GM21529 (cell line): ENCODE results near the gene RAP1GDS1.
A peak's percentile ranks its signal among the peaks of the same experiment; 100 is the strongest.

Experiments used
- ATAC-seq: cut with Tn5 transposase; IDR thresholded peaks from one replicate; pipeline ENCODE4 v1.9.1; 2021; ENCODE audit not compliant: unreplicated experiment

Gene RAP1GDS1, protein sequence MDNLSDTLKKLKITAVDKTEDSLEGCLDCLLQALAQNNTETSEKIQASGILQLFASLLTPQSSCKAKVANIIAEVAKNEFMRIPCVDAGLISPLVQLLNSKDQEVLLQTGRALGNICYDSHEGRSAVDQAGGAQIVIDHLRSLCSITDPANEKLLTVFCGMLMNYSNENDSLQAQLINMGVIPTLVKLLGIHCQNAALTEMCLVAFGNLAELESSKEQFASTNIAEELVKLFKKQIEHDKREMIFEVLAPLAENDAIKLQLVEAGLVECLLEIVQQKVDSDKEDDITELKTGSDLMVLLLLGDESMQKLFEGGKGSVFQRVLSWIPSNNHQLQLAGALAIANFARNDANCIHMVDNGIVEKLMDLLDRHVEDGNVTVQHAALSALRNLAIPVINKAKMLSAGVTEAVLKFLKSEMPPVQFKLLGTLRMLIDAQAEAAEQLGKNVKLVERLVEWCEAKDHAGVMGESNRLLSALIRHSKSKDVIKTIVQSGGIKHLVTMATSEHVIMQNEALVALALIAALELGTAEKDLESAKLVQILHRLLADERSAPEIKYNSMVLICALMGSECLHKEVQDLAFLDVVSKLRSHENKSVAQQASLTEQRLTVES

DNA sequence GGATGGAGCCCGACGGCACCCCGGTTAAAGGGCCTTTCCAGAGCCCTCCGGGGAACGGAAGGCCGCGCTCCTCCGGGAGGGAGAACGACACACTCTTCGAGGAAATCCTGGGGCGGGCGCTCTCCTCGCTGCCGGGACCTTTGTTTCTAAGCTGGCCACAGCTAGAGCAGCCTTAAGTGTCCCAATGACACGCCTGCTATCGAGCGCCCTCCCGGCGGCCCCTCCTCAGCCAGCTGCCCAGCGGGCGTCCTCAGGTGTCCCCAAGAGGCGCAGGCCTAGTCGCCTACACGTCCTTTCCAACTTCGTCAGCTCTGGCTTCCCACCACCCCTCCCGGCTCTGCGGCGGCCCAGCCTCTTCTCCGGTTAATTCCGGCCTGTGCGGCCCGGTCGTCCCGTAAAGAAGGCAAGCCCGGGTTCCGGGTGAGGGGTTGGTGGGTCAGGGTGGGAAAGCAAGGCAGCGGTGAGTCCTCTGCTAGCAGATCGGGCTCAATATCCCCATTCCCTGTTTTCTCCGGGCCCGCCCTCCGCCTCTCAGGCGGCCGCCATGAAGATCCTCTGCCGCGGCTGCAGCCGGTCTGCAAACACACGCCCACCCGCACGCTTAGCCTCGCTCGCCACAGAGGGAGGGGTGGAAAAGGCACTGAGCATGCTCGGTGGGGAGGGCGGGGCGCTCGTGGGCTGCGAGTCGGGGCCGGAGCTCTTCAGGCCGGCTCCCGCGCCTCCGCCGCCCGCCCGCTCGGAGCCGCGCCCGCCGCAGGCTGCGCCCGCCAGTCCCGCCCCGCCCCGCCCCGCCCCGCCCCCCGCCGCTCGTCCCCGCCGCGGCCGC, at the start of gene RAP1GDS1:
Gene RAP1GDS1 (plus strand): TSS at position 806 of the 826 bp plus-strand sequence. CDS start 182 bp downstream, outside the sequence.
- peak; percentile 85 for ATAC-seq

DNA sequence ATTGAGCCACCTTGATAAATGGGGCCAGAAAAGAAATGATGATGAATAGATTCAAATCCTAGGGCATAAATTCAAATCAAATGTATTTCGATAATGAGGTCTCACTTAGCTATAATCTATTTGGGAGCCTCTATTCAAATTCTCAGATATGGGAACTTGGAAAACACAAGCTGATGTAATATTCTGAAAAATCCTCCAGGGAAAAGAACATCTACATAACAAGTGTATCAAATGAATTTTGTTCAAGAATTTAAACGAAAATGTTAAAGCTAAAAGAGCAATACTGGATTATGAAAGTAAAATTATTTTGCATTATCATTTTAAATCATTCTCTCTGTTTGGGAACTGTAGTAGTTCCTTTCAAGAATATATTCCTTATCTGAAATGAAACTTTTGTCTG, 38.9 kb upstream of the RAP1GDS1 start:
- ATAC-seq: no peak

DNA sequence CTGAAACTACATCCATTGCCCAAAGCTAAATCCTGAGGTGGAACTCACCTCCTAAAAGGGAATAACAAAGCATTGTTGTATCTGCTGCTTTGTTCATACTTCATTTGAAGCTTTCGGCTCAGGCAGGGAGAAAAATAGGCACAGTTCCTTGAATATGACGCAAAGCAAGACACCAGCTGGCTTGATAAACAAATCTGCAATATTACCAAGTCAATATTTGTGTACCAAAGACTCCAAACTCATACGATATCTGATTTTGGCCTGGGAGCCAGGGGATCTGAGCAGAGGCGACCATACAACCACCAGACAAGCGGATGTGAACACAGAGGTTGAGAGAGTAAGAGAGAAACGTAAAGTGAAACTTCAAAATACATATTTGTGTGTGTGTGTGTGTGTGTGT, 34.8 kb upstream of the RAP1GDS1 start:
- ATAC-seq: no peak

DNA sequence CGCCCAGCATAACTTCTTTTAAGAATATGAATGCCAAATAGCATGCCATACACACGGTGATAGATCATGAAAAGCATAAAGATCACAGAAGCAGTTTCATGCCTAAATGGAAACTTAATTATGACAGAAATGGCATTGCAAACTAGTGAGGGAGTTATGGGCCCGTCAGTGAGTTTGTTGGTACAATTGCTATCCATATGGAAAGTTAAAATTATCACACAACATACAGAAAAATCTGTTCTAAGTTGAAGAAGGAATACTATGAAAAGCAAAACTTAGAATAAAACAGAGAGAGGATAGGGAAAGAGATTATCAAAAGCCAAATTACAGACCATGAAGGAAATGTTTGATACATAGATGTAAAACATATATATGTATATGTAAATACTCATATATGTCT, 30.2 kb upstream of the RAP1GDS1 start:
- ATAC-seq: no peak

DNA sequence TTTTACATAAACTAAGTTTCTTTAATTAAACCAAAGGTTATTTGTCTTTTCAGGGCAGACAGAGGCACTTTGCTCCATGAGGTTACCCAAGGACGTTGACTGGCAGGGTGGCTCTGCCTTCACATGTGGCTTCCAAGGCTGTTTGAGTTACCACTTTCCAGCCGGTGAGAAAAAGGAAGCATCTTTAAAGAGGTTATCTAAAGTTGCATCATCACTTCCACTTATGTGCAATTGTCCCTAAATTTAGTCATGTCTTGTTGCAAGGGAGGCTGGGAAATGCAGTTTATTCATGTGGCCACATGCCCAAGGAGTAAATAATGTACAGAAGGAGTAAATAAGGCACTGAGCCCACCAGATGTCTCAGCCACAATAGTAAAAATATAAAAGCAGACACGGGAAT, 29.0 kb upstream of the RAP1GDS1 start:
- no peak for ATAC-seq

DNA sequence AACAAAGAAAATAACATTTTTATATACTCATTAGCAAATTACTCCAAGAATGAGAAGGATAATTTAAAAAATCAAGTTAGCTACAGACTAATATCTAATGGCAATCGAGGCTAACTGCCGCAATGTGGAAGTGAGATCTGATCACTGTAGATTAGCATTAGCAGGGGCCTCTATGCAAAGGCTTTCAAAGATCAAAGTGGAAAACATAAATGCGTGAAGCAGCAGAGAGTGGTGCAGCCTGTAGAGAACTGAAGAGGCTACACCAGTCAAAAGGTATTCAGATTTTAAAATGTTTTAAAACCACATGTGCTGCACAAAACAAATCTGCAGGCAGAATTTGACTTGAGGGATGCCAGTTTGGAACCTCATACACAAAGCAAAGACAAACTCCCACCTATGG, 24.0 kb upstream of the RAP1GDS1 start:
- ATAC-seq: no peak

DNA sequence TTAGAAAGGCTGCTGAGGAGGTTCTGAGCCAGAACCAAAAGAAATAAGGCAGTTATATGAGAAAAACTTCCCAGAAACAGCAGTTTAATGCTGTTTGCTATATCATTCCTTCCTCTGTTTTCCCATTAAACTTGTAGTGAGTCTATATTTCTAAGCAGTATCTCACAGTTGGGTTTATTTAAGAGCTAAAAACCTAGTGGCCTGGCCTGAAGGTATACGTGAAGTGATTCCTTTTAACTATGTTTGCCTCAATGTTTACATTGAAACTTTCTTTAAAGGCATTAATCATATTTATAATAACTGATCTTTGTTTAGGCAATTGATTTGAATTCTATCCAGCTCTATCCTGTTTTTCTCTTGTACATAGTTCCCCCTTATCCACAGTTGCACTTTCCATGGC, 19.1 kb upstream of the RAP1GDS1 start:
- no peak for ATAC-seq

DNA sequence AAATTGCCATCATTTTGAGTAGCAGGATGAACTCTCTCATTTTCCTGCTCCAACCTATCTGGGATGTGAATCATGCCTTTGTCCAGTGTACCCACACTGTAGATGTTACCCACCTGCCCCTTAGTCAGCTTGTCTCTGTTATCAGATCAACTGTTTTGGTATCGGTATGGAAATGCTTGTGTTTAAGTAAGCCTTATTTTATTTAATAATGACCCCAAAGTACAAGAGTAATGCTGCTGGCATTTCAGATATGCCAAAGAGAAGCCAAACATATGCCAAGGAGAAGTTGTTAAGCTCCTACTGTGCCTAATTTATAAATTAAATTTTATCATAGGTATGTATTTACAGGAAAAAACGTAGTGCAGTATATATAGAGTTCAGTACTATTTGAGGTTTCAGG, 18.6 kb upstream of the RAP1GDS1 start:
- ATAC-seq: no peak

DNA sequence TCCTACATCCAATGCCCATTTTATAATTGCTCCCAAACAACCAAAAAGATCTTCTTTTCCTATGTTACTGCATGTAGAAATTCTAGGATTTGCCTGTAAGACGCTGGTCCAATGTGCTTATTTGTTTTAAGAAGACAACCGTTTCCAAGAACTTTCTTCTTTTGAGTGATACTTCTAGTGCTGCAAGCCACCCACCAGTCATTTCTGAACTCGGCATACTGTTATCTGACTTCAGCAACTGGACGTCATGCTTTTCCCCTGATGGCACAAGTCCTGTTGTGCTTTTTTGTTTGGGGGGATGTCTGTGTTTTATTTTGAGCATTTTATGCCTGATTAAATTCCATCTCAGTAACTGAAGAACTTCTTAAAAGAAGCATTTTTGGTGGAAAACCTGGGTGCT, 16.0 kb upstream of the RAP1GDS1 start:
- no peak for ATAC-seq

DNA sequence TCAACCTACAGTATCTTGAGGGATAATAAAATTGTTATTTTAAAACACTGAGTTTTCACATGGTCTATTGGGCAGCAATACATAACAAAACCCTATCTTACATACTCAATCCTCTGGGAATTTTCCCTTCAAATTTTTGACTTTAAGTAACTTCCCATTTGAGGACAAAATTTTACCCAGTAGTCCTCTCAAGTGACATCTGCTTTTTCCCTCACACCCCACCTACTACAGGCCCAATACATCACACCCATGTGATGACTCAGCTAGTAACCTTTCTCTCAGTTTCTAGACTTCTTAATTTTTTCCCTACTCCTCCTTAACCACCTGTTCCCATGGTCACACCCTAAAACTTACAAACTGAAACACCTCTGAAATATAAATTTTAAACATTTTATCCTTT, 12.2 kb upstream of the RAP1GDS1 start:
- ATAC-seq: peak; percentile 78

DNA sequence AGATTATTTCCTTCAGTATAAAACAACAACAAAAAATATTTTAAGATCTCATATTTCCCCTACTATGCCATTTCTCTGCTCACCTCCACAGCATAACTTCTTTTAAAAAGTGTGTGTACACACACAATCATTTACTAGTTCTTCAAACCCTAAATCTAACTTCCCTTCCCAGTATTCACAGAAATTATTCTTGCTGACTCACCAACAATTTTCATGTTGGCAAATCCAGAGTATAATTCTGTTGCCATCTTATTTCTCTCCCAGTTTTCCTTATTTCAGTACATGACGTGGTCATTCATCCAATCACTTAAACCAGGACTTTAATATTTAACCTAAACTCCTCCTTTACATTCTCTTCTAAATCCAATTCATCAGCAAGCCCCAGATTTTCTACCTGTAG, 11.4 kb upstream of the RAP1GDS1 start:
- ATAC-seq: no peak

DNA sequence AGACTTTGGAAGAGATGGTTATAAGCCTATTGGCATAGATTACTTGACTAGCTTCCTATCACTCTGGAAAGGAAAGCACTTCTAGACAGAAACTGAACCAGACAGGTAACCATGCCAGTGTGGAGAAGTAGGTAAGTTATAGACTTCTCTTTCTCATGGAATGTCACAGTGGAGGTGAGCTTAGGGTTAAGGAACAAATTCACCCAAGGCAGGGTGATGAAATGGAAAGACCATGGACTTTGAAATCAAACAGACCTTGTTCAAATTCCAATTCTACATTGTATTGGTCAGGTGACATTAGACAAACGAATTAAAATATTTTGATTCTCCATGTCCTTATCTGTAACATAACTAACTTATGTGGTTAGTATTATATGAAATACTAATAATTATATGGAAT, 7.7 kb upstream of the RAP1GDS1 start:
- ATAC-seq: no peak

DNA sequence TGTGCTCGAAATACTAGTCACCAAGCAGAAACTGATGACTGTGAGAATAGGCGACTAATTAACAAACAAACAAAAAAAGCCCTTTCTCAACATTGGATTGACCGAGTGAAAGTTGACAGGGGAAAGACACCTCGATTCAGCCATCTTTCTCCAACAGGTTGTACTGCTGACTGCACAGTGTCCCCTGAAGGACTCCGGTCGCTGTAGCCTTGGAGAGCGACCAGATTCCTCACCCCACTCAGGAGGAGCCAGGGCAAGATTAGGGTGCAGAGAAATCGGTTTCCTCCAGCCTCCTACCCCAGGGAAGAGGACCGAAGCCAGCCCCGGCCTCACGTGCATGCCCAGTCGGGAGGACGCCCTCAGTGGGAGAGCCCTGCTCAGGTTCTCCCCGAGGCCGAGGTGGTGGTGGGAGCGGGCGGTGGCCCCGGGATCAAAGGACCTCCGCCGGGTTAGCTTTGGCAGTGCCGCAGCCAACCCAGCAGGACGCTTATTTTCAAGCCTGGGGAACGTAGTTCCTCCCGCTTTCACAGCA, 1.1 kb upstream of the RAP1GDS1 start:
- ATAC-seq: peak; percentile 21

DNA sequence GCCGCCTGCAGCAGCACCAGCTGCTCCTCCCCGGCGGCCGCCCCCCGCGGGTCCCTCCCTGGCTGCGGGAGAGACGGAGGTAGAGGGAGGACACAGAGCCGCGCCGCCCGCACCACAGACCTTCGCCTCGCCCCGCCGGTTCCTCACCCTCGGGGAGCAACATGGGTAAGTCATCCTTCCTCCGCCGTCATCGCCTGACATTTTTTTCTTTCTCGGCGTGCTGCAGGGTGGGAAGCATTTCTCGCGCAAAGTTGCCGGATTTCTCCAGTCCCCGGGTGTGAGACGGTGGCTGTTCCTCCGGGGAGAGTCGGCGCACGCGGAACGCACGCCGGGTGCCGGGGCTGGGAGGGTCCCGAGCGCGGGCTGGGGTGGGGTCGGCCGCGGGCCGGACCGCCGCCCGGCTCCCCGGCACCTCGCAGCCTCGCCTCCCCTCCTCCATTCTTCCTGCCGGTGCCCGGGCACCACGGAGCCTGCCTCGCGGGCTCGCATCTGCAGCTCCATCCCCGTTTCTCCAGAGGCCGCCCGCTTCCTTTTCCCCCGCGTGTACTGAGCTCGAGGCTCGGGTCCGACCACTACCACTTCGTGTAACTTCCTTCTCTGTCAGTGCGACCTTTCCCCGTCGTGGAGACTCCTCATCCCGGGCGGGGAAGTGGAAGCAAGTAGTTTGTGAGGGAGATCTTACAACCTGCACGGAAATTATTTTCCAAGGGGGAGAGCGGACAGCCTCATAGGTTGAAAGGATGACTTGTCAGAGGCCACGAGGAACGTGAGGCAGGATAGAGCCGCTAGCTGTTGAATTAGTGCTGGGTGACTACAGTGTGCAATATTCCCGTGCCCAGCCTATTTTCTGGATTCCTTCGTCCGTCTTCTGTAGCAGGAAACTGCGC, 464 bp downstream of the RAP1GDS1 start:
- ATAC-seq: peak; percentile 15

DNA sequence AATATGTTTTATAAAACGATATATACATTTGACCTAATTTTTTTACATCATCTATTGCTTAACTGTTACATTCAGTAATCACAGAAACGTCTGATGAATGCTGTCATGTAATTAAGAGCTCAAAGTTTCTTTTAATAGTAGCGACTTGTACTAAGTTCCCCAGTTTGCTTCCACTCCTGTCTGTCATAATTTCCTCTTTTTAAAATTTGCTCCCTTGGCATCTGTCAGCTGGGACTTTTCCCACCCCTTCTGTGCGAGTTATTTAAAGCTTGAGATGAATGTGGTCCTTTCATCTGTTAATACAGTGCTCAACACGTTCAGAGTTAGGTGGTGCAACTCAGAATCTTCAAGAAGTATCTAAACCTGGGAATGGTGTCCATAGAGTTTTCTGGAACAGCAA, 1.2 kb downstream of the RAP1GDS1 start:
- ATAC-seq: no peak

DNA sequence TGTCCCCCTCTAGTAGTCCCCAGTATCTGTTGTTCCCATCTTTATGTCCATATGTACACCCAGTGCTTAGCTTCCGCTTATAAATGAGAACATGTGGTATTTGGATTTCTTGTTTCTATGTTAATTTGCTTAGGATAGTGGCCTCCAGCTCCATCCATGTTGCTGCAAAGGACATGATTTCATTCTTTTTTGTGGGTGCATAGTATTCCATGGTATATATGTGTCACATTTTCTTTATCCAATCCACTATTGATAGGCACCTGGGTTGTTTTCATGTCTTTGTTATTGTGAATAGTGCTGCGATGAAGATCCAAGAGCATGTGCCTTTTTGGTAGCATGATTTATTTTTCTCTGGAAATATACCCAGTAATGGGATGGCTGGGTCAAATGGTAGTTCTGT, 6.3 kb downstream of the RAP1GDS1 start:
- ATAC-seq: no peak

DNA sequence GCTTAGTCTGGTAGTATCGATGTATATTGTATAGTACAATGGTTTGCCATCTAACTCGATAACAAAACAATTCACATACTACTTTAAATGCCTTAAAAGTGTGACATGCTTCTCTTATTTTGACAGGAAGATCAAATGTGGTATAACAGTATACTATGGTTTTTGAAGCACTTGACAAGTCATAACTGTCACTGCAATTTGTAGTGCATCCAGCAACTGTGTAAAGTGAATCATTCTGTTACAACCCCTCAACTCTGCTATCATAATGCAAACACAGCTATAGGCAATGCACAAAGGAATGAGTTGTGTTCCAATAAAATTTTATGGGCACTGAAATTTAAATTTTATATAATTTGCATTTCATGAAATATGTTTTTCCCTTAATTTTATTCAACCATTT, 14.0 kb downstream of the RAP1GDS1 start:
- ATAC-seq: no peak

DNA sequence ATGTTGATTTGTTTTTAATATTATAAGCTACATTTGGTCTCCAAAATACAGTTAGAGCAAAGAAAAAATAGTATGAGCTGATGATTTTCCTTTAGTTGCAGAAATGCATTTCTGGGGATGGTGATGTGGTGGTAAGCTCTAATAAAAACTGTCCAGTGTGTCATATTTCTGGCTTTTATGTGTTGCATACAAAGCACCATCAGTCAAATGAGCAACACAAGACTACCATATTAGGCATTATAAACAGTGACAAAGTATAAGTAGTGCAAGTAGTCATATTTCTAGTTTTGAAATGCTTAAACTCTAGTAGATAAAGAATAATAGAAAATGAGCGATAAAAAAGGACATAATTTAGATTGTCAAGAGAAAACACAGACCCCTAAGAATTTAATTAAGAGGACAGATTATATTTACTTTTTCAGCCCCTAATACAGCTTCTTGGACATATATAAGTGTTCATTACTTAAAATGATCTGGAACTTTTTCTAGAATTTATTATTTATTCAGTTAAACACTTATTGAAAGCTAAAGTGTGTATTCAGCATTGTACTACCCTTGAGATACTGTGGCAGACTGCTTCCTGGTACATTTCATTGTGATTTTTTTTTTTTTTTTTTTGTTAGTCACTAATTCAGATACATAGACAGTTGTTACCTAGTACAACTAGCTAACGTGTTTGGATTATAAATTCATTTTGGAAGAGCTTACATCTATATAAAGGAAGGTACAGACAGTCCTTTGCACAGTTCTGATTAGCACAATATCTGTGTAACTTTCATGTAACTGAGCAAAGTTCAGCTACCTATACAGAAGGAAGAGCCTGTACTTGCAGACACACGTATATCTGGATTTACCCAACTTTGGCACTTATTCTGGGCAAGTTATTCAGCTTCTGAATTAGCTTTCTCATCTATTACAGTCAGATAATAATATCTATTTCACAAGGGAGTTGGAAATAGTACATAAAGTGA, 22.3 kb downstream of the RAP1GDS1 start:
- no peak for ATAC-seq

DNA sequence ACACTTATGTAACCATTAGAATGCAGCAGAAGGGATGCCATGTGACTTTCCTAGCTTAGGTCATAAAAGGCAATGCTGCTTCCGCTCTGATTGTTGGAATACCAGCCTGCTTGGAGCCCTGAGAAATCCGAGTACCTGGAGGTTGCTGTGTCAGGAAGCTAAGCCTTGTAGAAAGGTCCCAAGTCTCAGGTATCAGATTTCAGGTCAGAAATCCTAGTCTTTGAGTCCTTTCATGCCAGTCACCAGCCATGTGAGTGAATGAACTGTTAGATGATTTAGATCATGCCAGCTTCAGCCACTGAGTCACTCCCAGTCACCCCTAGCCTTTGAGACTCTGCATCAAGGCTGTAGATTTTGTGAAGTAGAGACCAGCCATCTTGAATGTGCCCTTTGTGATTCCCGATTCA, 23.5 kb downstream of the RAP1GDS1 start:
- no peak for ATAC-seq
